ENCODE measurements around the gene THEM4. TPM values are rescaled to one million over a fixed set of nuclear protein-coding genes. Genes with fewer than 3 reads are reported as not detected.
A peak's percentile ranks its signal among the peaks of the same experiment; 100 is the strongest.

THEM4 gene
- total and polyA plus RNA-seq, 11 donors: 14.2 to 25.5 (median 15.0) TPM

GRCh38 chr1:151871284-151872030 is 37.9 kb downstream of the THEM4 start:
- Histone ChIP-seq H3K9me3 (no peaks in the 10 kb centered on the region), H3K27me3 (no peaks in the 10 kb centered on the region), H3K36me3 (peaks cover 0 to 32% (median 17%) of the 10 kb centered on the region in 9 donors), H3K4me1 (peaks cover 0 to 17% (median 0%) of the 10 kb centered on the region in 12 donors), H3K27ac (no peak overlapping the region), H3K4me3 (no peak overlapping the region)
- ATAC-seq (no peak), DNase-seq (no peak)
- 47 to 59% (median 56%) methylated on average over 5 of the region's 5 CpGs for WGBS, 4 donors
- no peak for TF ChIP-seq CTCF (IDR thresholded peaks at IDR 0.05)
- no peak for TF ChIP-seq POLR2A (IDR thresholded peaks at IDR 0.05)
- intact Hi-C loops (cut with DNase I): no loop called here

- H3K27ac ChIP-seq: no peak overlapping the region
- H3K4me3 ChIP-seq: no peak overlapping the region
- H3K27me3 ChIP-seq: no peaks in the 10 kb centered on the region
- no peaks in the 10 kb centered on the region for H3K9me3 ChIP-seq
- TF ChIP-seq CTCF (IDR thresholded peaks at IDR 0.05): no peak
- no peak for TF ChIP-seq POLR2A (IDR thresholded peaks at IDR 0.05)
- ATAC-seq (no peak), DNase-seq (no peak)
- peaks cover 0 to 4% (median 2%) of the 10 kb centered on the region in 9 donors for H3K36me3 ChIP-seq
- intact Hi-C loops (cut with DNase I): no loop called here
- H3K4me1 ChIP-seq: peaks cover 0 to 17% (median 0%) of the 10 kb centered on the region in 12 donors
- WGBS, 4 donors: 36 to 50% (median 48%) methylated on average over 3 of the region's 3 CpGs
These were observed 40.8 kb downstream of the THEM4 start for GRCh38 chr1:151868486-151868885.

GRCh38 chr1:151867765-151868411 is 41.4 kb downstream of the THEM4 start:
- intact Hi-C loops (cut with DNase I): no loop called here
- Histone ChIP-seq H3K4me3 (no peak overlapping the region), H3K27ac (no peak overlapping the region), H3K27me3 (no peaks in the 10 kb centered on the region), H3K4me1 (peaks cover 0 to 17% (median 0%) of the 10 kb centered on the region in 12 donors), H3K36me3 (no peaks in the 10 kb centered on the region), H3K9me3 (no peaks in the 10 kb centered on the region)
- DNase-seq (no peak), ATAC-seq (peak in 1 of 4 donors; percentile 34)
- no peak for TF ChIP-seq CTCF (IDR thresholded peaks at IDR 0.05)
- no peak for TF ChIP-seq POLR2A (IDR thresholded peaks at IDR 0.05)
- 60 to 75% (median 68%) methylated on average over 7 of the region's 7 CpGs for WGBS, 4 donors

GRCh38 chr1:151867321-151867720 is 42.0 kb downstream of the THEM4 start:
- H3K27me3 ChIP-seq: no peaks in the 10 kb centered on the region
- H3K27ac ChIP-seq: no peak overlapping the region
- H3K4me1 ChIP-seq: peaks cover 0 to 17% (median 0%) of the 10 kb centered on the region in 12 donors
- DNase-seq (no peak), ATAC-seq (no peak)
- intact Hi-C loops (cut with DNase I): no loop called here
- TF ChIP-seq CTCF (IDR thresholded peaks at IDR 0.05) (no peak), POLR2A (IDR thresholded peaks at IDR 0.05) (no peak)
- H3K36me3 ChIP-seq: no peaks in the 10 kb centered on the region
- no peak overlapping the region for H3K4me3 ChIP-seq
- no peaks in the 10 kb centered on the region for H3K9me3 ChIP-seq
- 67 to 87% (median 81%) methylated on average over 2 of the region's 2 CpGs for WGBS, 4 donors

Measured in heart left ventricle (tissue), 16 donors.